Measurements from ENCODE around the gene MYH16.
"Not testable (repeated sequence)": the region's sequence is repeated elsewhere in the genome, so short reads cannot be mapped to it uniquely, and the experiment has no call there.

The MYH16 gene

DNA sequence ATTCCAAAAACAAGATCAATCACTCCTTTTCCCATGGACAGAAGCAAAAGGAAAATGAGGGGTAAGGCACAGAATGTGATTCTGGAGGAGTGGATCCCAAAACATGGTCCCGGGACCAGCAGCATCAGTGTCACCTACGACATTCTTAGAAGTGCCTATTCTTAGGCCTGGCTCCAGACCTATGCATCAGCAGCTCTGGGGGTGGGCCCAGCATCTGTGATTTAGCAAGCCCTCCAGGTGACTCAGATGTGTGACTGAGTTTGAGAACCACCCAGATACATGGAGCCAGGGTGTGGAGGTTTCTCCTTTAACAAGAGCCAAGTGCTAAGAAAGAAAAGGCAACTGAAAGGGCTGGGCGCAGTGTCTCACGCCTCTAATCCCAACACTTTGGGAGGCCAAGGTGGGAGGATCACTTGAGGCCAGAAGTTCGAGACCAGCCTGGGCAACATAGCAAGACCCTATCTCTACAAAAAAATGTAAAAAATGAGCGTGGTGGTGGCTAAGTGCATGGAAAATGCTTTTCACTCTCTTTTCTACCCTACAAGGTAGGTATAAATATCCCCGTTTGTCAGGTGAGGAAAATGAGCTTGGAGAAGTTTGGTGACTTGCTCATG, 35.9 kb downstream of the MYH16 start:
- DNase-seq: no peak

GRCh38 chr7:99309111-99309510, 36.5 kb downstream of the MYH16 start:
- DNase-seq: no peak

DNA sequence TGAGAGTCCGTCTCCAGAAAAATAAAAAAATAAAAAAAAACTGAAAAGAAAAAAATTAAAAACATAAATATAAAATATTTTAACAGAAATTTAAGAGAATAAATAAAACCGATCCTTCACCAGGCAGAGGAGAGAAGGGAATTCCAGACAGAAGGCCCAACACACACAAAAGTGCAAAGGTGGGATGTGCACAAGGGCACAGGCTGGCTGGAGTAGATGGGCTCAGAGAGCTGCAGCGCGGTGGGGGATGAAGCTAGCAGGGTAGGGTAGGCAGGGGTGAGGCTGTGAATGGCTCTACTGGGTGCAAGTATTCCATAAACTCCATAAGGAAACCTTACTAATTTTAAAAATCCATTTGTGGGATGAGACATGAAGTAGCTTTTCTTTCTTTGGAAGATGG, 37.4 kb downstream of the MYH16 start:
- no peak for DNase-seq

- DNase-seq: no peak
Measured at GRCh38 chr7:99311702-99312101, 39.1 kb downstream of the MYH16 start.

- no peak for DNase-seq
Measured at GRCh38 chr7:99312316-99313203, 39.9 kb downstream of the MYH16 start.

GRCh38 chr7:99313204-99313573, 40.5 kb downstream of the MYH16 start:
- no peak for DNase-seq

- DNase-seq: no peak
Measured at GRCh38 chr7:99314504-99314903, 41.9 kb downstream of the MYH16 start.

DNA sequence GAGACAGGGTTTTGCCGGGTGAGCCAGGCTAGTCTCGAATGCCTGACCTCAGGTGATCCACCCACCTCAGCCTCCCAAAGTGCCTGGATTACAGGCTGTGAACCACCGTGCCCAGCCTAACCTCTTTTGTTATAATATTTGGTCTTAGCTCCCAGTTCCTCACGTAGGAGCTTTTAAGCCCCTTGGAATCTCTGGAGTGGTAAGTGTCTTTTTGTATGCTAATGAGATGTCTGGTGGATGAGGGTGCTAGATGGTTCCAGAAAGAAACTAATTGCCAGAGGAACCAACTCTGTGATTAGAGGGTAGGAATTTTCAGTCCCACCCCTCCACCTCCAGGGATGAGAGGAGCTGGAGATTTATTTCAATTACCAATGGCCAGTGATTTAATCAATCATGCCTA, 47.7 kb downstream of the MYH16 start:
- DNase-seq: no peak

DNA sequence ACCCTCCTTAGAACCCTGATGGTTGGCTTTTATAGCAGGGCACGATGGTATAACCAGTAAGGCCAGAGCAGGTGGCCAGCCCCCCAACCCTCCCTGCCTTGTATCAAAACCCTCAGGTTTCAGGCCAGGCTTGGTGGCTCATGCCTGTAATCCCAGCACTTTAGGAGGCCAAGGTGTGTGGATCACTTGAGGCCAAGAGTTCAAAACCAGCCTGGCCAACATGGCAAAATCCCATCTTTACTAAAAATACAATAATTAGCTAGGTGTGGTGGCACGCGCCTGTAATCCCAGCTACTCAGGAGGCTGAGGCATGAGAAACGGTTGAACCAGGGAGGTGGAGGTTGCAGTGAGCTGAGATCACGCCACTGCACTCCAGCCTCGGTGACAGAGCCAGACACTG, 50.0 kb downstream of the MYH16 start:
- not testable (repeated sequence) for DNase-seq

- no peak for DNase-seq
Measured at GRCh38 chr7:99324559-99324958, 51.9 kb downstream of the MYH16 start.

- DNase-seq: no peak
Measured at GRCh38 chr7:99325001-99325493, 52.4 kb downstream of the MYH16 start.

DNA sequence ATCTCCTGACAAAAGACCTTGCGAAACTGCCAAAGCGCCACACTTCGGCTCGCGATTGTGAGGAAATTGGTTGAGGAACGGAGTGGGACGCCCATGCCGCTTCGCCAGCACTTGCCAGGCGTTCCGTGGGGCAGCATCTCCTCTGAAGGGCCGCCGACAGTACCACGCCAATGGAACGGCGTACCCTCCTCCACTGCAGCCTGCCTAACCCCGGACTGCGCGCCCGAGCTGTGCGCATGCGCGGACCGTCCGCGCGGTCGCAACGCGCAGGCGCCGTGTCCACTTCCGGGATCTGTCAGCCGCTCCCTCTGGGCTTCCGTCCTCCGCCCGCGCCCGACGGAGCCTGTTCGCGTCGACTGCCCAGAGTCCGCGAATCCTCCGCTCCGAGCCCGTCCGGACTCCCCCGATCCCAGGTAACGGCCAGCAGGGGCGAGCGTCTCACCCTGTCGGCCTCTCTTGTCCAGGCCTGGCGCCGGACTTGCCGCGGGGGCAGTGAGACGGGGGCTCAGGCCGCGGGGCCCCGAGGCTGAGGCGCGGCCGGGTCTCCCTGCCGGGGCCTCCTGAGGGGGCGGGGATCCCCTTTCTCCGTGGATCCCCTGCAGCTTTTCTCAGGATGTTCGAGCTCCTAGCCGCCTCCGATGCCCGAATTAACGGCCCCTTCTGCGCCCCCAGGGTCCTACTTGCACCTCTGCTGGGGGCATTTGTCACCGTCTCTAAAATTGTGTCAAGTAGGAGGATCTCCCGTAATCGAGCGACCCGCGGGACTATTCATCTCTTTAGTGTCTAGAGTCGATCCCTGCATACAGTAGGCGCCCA, 53.2 kb downstream of the MYH16 start, which contains the start of gene ARPC1A:
Gene ARPC1A (plus strand): TSS at position 307 of the 816 bp plus-strand sequence. CDS start 7,456 bp downstream, outside the sequence.
- DNase-seq: peak; percentile 71

DNA sequence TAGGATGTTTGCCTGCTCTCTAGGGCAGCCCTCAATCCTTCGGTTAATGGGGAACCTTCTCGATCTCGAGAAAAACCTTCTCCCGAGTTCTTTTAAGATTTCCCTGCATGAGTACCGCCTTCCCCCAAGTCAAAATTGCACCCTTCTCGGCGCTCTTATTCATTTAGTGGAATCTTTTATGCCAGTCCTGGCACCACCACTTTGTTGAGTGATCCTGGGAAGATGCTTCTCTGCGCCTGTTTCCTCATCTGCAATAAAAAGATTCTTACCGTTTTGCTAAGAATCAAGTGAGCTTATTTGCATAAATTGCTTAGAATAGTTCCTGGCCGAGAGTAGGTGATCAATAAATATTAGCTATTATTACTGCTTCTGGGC, 53.8 kb downstream of the MYH16 start:
- DNase-seq: no peak

DNA sequence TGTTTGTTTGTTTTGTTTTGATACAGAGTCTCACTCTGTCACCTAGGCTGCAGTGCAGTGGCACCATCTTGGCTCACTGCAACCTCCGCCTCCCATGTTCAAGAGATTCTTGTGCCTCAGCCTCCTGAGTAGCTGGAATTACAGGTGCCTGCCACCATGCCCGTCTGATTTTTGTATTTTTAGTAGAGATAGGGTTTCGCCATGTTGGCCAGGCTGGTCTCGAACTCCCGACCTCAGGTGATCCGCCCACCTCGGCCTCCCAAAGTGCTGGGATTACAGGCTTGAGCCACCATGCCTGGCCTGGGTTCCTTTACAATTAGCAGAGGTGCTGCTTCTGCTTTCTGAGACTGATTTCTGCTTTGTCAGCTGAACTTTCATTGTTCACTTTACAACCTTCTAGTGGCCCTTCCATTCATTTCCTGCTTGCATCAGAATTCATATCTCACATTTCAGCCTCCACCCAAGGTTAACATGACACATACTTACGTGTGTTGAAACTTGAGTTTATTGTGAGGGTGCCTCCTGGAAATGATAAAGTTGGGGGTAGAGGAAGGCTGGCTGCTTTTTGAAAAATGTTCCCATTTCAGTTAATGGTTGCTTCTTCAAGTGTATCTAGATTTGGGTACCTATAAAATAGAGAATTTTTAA, 57.8 kb downstream of the MYH16 start:
- DNase-seq: not testable (repeated sequence)

GRCh38 chr7:99331002-99331401, 58.4 kb downstream of the MYH16 start:
- no peak for DNase-seq

DNA sequence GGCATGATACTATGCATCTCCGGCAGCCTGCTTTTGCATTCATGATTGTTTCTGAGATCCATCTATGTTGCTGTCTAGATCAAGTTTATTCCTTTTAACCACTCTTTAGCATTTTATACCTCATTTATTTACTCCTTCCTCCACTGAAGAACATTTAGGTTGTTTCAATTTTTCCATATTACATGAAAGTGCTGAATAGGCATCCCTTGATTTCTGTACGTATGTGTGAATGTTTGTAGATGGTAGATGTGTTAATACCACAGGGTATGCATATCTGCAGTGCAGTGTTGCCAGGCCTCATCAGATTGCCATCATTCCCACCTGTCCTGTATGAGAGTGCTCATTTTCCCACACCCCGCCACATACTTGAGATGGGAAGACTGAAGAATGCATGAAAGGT, 67.0 kb downstream of the MYH16 start:
- no peak for DNase-seq

GRCh38 chr7:99340659-99341058, 68.0 kb downstream of the MYH16 start:
- no peak for DNase-seq

DNA sequence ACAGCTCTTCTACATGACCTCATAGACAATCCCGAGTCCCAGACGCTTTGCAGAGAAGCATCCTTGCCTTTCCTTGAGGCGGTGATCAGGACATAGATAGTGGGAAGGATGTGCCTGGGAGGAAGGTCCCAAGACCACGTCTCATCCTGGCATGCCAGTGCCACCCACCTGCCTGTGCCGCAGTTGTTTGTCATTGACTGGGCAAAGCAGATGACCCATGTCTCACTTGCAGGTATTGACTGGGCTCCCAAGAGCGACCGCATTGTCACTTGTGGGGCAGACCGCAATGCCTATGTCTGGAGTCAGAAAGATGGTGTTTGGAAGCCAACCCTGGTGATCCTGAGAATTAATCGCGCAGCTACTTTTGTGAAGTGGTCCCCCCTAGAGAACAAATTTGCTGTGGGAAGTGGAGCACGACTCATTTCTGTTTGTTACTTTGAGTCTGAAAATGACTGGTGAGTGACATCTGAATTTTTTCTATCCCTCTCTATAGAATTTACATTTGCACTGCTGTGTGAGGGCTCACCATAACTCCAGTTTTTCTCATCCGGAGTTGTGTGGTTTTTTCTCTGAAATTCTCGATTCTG, 71.5 kb downstream of the MYH16 start:
- DNase-seq: no peak

- not testable (repeated sequence) for DNase-seq
Measured at GRCh38 chr7:99350641-99351040, 78.0 kb downstream of the MYH16 start.

DNA sequence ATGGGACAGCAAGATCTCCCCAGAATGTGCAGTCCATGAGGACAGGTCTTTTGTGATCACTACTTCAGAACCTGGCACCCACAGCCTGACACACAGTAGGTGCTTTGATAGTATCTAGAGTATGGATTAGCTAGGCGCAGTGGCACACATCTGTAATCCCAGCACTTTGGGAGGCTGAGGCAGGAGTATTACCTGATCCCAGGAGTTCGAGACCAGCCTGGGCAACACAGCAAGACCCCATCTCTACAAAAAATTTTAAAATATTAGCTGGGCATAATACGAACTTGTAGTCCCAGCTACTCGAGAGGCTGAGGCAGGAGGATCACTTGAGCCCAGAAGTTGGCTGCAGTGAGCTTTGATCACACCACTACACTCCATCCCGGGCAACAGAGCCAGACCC, 79.6 kb downstream of the MYH16 start:
- DNase-seq: no peak

GRCh38 chr7:99355098-99355497, 82.5 kb downstream of the MYH16 start:
- no peak for DNase-seq

- DNase-seq: no peak
Measured at GRCh38 chr7:99357701-99358490, 85.3 kb downstream of the MYH16 start.

Measured in GOT3 (cell line).